Umbilical cord (tissue), 2 donors: ENCODE data around the gene MAP4K4. TPM values are rescaled to one million over a fixed set of nuclear protein-coding genes. Genes with fewer than 3 reads are reported as not detected.
A peak's percentile ranks its signal among the peaks of the same experiment; 100 is the strongest.

ENCODE experiments used
- DNase-seq: peaks from one replicate; pipeline ENCODE4 v3.0.0-alpha.2; 2015; ENCODE audit warnings: low spot score
- total RNA-seq: library from RNA; depleted of rRNA; stranded (reverse); fragments of >200 nt; gene quantifications from one replicate; pipeline ENCODE4 v1.2.3, GENCODE V29; 2014; ENCODE audit warnings: low replicate concordance; ENCODE audit not compliant: insufficient read depth

The MAP4K4 gene
- total RNA-seq, 1 donor from 2014 or later: 79.7 TPM

DNA sequence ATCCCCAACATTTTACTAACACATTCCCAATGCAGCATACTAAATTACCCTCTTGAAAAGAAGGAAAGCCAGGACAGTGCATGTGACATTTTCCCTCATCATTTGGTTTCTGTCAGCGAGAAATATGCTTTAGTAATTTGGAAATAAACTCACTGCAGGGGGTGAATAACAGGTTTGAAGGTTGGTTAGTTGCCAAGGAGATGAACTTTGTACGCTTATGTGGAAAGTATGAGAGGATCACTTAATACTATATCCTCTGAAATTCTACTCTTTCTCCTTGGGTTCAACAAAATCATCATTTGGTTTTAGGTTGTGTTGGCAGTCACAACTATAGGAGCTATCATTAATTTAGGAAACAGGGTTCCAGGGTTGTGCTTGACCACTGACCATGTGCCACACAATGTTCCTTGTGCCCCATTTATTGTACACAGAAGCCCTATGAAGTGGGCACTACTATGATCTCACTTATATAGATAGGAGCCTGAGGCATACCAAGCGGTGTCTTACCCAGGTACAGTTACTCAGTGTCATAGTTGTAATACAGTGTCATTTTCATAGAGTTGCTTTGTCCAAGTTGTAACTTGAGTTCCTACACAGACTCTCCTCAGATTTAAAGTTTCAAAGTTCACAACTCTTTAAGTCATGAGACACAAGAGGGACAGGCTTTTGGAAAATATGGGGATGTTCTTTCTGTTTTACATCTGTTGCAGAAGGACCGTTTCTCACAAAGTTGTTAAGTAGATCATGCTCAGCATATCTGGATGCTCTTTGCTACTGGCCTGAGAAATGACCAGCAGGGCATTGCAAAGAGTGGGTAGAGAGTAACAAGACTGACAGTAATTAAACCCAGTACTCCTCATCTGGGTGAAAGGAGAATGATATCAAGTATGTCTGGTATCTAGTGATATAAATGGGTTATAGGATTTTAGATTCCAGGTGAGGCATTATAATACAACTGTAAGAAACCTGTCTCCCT, 91.8 kb downstream of the MAP4K4 start:
- DNase-seq: no peak

DNA sequence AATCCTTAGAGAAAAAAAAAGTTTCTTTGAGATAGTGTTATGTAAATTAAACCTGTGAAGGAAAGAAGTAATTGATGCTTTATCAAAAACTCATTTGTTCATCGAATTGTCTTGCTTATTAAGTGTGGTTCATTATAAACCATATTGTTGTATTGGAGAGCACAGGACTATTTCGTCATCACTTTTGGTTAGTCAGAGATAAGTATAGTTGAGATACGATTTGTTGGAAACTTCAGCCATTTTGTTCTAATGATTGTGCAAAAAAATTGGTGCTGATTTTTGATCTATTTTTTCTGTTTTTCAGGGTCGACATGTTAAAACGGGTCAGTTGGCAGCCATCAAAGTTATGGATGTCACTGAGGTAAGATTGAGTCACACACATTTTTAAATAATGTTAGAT, 92.9 kb downstream of the MAP4K4 start:
- no peak for DNase-seq

DNA sequence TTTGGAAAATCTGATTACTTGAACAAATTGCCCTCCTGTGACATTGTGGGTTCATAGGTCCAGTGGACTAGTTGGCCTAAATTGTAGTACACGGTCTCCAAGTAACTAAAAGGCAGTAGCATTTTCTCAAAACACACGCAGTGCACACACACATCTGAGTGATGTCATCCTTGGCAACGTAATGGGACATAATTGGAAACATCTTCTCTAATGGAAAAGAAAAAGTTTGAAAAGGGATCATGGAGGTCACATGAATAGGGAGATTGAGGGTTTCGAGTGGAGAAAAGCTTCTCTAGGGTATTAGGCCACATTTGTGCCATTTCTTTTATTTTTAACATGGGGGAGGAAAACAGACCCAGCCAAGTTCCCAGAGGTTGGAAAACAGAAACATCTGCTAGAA, 93.3 kb downstream of the MAP4K4 start:
- peak; percentile 48 for DNase-seq

DNA sequence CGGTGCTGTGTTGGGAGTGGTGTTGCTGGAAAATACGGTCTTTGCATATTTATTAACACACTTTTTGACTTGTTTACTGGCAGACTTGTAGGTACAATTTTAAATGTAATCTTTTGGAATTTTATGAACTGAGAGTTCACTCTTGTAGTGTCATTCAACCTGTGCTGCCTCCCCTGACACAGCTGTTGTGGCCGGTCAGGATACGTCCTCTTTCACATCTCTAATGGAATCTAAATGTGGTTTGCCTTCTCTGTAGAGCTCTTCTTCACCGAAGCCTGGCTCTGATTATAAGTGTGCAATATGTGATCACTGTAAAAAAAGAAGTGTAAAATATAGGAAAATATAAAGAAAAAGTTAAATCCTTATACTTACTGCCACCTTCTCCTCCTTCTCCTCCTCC, 94.7 kb downstream of the MAP4K4 start:
- DNase-seq: no peak

DNA sequence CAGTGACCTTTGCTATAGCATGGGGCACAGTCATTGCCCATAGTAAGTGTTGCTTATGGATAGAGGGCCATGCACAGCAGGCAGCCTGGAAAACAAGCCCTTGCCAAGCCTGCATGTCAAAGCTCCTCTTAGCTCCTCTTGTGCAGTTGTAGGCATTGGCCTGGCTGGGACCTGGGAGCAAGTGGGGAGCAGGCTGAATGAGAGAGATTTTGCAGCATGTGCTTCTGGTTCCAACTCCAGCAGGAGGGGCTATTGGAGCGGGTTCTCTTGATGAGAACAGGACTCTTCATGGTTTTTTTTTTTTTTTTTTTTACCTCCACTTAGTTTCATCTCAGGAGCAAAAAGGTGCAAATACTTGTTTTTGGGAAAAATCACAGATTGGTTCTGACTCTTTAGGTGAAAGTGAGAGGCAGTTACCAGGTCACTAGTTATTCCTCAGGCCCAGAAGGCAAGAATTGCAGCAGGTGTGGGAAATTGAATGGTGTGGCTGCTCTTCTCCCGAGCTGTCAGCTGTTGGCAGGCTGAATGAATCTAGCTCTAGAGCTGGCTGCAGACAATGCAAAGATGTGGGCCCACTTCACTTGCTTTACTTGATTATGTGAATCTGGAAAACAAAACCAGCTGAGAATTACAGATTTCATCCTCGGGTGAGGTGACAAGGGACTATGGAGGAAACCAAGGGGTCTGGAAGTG, 95.9 kb downstream of the MAP4K4 start:
- DNase-seq: no peak

DNA sequence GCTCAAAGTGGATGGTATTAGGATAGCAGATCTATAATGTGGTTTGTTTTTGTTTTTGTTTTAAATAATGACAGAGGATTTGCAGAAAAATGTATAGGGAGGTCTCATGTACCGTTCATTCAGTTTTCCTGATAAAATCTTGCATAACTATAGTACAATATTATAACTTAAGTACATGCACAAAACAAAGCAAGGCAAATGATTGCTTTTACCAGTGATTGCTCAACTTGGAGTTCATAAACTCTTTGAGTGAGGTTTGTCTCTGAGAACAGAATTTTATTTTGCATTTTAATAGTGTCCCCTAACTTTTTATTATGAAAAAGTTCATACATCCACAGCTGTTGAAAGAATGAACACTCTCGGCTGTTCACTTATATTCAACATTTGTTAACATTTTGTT, 96.6 kb downstream of the MAP4K4 start:
- no peak for DNase-seq

DNA sequence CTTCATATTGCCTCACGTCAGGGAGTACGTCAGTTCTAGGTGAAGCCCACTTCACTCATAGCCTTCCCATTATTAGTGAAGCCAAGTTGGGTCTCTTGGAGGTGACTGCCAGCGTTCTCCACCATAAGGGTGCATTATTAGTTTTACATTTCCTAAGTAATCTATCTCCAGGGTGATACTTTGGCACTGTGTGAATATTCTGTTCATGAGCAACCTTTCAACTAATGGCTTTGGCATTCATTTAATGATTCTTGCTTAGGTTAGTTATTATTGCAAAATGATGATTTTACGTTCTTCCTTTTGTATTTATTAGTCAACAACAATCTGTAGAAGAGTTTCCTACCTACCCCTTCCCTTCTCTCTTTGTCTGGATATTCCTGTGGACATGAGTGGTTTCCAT, 97.5 kb downstream of the MAP4K4 start:
- no peak for DNase-seq

DNA sequence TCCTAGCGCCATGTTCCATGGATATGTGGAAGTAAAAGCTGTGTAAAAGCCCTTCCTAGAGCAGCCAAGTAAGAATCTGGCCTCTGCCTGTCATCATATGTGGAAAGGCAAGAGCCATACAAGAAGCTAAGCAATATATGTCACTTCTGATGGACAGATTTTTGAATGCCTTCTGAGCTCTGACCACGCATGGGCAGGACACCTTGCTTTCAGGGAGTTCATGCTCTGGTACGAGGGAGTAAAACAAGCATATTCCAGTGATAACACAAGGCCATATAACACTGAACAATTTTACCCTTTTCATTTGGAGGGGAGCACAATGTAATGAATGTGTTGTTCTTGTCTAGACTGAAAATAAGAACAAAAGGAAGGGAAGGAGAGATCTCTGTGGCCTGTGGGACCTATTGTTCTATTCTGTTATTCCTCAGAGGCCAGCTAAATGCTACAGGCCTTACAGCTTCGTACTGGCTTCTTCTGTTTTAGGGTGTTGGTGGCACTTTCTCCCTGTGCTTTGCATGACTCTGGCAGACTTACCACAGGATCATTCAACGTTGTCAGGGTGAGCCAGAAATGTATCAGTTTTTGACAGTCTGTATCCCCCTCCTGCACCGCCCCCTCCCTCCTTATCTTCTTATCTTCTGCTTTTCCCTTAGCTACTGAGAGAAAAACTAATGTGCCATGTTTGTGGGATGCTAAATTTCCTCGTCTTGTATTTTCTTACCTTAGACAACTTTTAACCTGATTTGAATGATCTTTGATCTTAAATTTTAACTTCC, 99.5 kb downstream of the MAP4K4 start:
- DNase-seq: no peak

DNA sequence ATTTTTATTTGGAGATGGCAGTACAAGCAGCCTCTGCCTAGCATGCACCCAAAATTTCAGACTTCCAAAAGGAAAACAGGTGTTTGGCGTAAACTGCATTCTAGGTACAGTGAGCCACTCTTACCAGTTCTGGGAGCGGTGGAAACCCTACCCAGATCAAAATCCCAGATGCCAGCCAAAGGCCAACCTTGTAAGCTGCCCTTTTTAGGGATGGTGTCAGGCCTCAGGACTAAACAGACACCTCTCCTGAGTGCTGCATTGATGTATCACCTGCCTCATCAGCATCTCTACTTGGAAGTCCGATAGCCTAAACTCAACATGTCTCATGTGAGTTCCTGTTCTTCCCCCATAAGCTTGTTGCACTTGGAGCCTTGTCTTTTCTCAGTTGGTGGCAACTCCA, 104.0 kb downstream of the MAP4K4 start:
- no peak for DNase-seq

DNA sequence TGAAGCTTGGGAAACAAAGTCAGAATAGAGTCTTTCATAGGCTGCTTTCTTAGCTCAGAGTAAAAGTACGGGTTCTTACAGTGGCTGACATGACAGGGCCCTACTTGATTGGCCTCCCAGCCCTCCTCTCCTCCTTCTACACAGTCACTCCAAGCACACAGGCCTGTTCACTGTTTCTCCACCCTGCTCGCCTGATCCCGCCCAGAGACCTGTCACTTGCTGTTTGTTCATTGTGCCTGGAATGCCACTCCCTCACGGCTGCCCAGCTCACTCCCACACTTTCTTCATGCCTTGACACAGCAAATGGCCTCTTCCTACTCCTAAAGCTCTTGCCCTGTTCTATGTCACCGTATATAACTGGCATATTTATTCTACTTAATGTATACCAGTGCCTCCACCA, 104.8 kb downstream of the MAP4K4 start:
- peak; percentile 33 for DNase-seq

DNA sequence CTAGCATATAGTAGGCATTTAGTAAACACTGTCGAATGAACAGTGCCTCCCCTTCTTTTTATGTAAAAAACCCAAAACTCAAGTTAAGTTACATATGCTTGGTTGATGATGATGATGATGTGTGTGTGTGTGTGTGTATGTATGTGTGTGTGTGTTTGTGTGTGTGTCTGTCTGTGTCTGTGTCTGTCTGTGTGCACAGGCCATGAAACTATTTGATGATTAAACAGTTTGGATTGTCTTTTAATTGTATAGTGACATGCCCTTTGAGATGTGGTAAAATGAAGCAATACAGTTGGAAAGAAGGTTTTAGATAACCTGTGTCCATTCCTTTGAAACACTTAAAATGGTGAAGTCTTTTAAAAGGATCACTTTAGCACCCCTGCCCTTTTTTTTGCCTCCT, 105.6 kb downstream of the MAP4K4 start:
- no peak for DNase-seq

DNA sequence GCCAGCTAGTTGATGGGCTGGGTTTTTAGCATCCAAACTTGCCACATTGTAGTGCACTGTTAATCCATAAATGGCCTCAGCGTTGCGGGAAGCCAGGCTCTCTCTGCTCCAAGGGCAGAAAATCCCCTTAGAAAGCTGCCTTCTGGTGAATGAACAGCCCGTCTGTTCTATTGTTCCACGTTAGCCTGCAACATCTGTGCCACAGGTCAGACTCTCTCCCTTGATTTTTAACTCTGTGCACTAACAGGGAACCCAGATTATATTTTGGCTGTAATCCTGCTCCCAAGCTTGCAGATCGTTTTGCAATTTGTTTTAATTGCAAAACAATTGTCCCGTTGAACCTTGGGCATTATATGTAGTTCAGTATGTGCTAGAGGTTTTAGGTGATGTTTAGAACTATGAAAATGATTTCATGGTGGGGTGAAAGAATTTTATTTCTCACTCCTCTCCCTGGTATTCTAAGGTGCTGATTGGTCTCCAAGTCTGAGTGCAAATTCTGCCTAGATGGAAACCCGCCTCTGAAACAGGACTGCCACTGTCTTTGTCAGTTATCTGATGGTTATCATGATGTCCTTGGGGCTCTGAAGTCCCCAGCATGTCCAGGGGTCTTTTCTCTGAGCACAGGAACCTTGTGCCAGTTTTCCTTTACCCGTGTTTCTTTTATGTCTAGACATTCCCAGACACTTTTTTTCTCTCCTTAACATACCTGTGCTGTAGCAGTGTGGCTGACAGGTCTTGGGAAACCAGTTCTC, 106.6 kb downstream of the MAP4K4 start:
- DNase-seq: no peak

DNA sequence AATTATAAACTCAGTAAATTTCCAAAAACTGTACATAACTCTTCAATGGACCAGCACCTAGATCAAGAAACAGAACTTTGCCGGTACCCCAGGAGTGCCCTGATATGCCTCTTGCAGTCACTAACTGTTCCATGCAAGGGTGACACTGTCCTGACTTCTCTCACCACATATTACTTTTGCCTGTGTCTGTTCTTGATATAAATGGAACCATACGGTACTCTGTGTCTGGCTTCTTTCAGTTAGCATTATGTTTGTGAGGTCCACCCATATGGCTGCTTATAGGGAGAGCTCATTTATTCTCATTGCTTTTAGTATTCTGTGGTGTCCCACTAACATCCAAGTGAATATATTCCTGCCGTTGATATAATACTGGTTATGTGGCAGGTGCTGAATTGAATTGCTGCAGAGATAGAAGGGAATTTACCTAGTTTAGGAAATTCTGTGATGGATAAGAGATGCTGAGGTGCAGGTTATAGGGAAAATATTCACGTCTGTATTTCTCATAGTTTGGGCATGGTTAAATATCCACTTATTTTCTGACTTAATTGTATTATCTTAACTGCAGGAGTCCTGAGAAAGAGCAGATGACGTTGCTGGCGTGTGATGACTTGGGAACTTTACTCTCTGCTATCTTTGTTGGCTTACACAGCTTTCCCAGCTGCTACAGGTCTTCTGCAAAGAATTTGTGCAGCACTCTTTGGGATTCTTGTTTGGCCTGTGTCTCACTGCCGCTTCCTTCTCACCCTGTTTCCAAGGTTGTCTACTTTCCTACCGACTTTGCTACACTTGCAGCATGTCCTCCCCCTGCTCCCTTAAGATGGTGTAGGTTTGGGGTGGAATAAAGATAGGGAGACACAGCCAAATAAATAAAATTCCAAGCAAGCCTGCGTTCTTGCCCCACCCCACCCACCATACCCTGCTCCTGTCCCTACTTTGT, 107.9 kb downstream of the MAP4K4 start:
- DNase-seq: peak; percentile 89

DNA sequence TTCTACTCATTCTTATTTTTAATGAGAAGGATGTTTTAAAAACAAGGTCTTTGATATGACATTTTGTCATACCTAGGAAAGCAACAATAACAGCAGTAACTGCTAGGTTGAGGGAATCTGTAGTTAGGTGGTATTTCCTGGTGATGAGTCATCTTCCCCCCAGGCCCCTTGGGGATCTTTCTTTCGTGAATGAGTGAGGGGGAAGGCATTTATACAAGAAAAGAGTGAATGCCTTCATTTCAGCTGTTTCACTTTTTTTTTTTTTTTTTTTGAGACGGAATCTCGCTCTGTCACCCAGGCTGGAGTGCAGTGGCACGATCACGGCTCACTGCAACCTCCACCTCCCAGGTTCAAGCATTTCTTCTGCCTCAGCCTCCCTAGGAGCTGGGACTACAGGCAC, 108.6 kb downstream of the MAP4K4 start:
- DNase-seq: peak; percentile 61

DNA sequence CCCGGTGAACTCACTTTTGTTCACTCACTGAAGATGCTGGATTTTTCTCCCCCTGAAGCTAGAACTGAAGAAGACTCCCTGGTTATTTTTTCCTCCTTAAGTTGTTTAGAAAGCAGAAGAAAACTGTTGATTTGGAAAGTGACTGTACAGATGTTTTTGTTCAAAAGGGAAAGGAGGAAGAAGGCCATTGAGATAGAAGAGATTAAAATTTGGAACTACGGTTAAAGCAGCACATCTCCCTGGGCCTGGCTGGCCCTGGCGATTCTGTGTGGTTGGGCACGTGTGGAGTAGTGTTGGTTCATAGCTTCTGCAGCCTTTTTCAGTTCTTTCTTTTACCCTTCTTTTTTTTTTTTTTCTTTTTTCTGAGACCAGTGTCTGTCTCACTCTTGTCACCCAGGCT, 109.2 kb downstream of the MAP4K4 start:
- peak; percentile 51 for DNase-seq

DNA sequence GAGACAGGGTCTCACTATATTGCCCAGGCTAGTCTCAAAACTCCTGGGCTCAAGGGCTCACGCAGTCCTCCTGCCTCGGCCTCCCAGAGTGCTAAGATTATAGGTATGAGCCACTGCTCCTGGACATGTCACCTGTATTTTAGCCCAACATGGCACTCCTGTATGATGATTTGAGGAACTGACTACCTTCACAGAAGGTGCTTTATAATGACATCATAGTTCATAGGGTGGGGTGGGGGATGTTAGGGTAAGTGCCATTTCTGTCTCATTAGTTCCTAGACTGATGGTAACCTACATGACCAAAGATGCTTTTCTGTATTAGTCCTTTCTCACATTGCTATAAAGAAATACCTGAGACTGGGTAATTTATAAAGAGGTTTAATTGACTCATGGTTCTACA, 109.7 kb downstream of the MAP4K4 start:
- DNase-seq: no peak

DNA sequence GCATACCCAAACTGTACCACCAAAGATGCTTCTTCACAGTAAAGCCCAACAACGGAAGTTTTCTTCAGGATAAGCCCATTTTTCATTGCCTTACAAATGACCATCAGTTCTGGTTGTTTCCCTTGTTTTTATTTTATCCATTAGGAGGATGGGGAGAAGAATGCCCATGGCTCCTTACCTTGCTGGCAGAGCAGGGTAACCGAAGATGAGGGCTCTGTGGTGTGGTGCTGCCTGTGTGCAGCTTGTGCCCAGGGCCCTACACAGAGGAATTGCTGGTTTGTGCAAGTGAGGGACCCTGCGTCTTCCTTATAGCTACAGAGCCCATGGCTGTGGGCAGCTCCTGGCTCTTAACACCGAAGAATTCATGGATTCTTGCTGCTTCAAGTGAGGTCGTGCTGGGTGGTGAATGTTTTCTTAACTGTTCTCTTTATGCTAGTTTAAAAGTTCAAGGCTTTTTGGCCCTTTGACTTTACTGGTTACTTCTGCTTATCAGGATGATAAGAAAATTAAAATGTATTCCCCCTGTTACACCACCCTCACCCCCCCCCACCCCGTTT, 110.6 kb downstream of the MAP4K4 start:
- no peak for DNase-seq

DNA sequence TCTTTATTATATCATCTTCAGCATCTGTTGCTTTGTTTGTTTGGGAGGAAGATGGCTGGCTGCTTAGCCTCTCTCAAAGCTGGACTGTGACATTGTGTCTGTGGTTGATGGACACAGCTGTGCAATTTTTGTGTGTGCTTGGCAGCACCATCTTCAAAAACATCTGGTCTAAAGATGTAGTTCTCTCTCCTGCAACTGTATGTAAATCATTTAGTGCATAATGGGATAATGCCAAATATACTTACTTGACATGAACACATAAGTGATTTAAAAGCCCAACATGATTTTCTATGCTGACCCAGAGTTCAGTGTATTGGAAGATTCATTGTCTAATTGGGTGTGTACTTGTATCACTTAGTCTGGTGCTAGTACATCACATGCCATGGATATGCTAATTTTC, 112.2 kb downstream of the MAP4K4 start:
- no peak for DNase-seq

DNA sequence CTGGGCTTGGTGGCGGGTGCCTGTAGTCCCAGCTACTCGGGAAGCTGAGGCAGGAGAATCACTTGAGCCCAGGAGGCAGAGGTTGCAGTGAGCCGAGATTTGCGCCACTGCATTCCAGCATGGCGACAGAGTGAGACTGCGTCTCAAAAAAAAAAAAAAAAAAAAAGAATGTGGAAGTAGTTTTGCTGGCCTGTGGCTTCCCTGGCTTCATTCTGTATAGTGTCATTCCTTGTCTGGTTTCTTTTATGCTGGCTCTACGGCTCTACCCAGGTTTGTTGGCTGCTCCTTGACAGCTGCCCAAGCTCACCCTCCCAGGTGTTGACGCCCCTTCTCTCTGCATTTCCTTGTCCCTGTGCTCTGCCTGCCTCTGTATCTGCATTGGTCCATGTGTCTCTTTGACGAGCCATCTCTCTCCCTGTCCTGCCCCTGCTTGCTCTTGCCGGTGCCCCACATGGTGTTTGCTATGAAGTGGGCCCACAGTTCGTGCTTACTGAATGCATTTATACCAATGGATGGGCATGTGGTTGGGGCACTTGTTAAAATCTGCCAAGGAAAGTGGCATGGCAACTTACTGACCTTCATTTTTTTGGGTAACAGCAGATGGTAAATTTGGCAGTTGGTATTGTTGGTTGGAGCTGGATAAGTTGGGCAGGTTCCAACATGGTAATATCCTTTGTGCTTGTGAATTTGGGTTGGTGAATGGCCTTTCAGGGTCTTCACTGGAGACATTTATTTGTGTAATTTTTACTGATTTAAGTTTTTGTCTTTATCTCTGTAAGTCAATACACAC, 113.9 kb downstream of the MAP4K4 start:
- DNase-seq: no peak
